GM19328 (cell line): ENCODE data around the gene TMEM200A.

Experiments
- ATAC-seq: cut with Tn5 transposase; IDR thresholded peaks from one replicate; pipeline ENCODE4 v1.9.1; 2021; ENCODE audit warnings: mild to moderate bottlenecking, moderate library complexity; ENCODE audit not compliant: unreplicated experiment

The TMEM200A gene

DNA sequence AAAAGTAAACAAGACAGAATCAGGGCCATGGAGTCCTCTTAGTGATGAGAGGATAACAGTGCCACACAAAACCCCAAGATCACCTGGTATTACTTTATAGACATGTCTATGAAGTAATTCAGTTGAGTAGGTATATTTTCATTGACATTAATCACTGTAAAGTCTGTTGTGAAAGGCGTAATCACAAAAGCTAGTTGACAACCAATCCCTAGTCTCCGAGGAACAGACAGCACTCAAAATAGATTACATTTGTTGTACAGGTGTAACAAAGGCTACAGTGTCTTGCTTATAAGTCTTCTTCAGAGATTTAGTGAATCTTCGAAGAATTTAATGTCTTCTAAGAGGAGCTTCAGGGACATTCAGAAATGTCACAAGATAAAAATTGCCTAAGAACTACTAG, 120.1 kb downstream of the TMEM200A start:
- ATAC-seq = no peak

DNA sequence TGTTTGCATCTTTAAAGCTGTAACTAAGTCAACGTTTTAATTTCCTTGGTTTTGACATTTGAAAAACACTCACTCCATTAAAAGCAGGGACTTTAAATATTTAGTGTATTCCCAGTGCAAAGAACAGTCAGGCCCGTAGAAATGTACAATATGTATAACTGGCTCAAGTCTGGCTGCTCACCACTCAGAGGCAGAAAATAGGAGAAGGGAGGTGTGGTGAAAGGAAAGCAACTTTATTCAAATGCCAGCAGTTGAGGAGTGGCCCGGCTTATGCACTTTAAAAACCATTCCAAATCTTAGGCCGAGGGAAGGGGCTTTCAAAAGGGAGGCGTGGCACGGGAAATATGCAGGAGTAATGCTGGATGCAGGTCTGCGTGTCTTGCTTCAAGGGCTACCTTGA, 120.6 kb downstream of the TMEM200A start:
- ATAC-seq = no peak

DNA sequence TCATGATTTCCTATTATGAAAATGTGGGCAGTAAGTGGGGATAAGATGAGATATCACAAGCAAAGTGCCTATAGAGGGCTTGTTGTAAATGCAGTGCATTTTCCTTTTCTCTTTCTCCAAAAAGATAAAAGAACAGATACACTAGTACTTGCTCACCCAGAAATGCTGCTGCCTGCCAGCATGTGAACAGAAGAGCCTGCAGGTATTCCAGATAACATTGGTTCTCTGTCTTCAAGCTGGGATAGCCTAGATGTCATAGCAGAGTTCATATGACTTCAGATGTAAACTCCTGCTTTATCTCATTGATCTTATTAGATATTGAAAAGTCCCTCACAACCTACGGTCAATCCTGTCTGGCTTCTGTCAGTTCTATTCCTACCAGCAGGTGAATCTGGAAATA, 123.7 kb downstream of the TMEM200A start:
- ATAC-seq = no peak
